ENCODE measurements around the gene SMAP1.

Gene SMAP1

GRCh38 chr6:70779934-70780333 lies 112.3 kb downstream of the SMAP1 start:
- no peak for TF ChIP-seq EZH2phosphoT487 (IDR thresholded peaks at IDR 0.05; ENCODE audit: low read depth)
- TF ChIP-seq, protein P1, sequence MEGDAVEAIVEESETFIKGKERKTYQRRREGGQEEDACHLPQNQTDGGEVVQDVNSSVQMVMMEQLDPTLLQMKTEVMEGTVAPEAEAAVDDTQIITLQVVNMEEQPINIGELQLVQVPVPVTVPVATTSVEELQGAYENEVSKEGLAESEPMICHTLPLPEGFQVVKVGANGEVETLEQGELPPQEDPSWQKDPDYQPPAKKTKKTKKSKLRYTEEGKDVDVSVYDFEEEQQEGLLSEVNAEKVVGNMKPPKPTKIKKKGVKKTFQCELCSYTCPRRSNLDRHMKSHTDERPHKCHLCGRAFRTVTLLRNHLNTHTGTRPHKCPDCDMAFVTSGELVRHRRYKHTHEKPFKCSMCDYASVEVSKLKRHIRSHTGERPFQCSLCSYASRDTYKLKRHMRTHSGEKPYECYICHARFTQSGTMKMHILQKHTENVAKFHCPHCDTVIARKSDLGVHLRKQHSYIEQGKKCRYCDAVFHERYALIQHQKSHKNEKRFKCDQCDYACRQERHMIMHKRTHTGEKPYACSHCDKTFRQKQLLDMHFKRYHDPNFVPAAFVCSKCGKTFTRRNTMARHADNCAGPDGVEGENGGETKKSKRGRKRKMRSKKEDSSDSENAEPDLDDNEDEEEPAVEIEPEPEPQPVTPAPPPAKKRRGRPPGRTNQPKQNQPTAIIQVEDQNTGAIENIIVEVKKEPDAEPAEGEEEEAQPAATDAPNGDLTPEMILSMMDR (IDR thresholded peaks at IDR 0.05; ENCODE audit: low read depth, low read length): no peak
- H3K9me3 ChIP-seq (ENCODE audit: insufficient read depth, low read length): no peaks in the 10 kb centered on the region
- no peak overlapping the region for H3K4me2 ChIP-seq (ENCODE audit: low read length)
- H3K27ac ChIP-seq (ENCODE audit: low read length): no peak overlapping the region
- no peaks in the 10 kb centered on the region for H3K4me1 ChIP-seq (ENCODE audit: low read length)
- H3K79me2 ChIP-seq (ENCODE audit: low read length): no peaks in the 10 kb centered on the region
- H3K36me3 ChIP-seq (replicated peaks; ENCODE audit: low read depth, low read length): peaks cover 19% of the 10 kb centered on the region
- no peaks in the 10 kb centered on the region for H4K20me1 ChIP-seq (ENCODE audit: insufficient read depth, low read length)
- no peak overlapping the region for H3K4me3 ChIP-seq (ENCODE audit: low read length)
- H3K27me3 ChIP-seq (ENCODE audit: low read depth, low read length): no peaks in the 10 kb centered on the region
- H3K9ac ChIP-seq (ENCODE audit: low read length): no peak overlapping the region
- no peak overlapping the region for H2AFZ ChIP-seq (ENCODE audit: low read depth, low read length)

- no peaks in the 10 kb centered on the region for H3K27me3 ChIP-seq (ENCODE audit: low read depth, low read length)
- TF ChIP-seq, protein P1 (IDR thresholded peaks at IDR 0.05; ENCODE audit: low read depth, low read length): no peak
- TF ChIP-seq EZH2phosphoT487 (IDR thresholded peaks at IDR 0.05; ENCODE audit: low read depth): no peak
- no peak overlapping the region for H3K27ac ChIP-seq (ENCODE audit: low read length)
- H2AFZ ChIP-seq (ENCODE audit: low read depth, low read length): no peak overlapping the region
- H3K4me3 ChIP-seq (ENCODE audit: low read length): no peak overlapping the region
- H3K79me2 ChIP-seq (ENCODE audit: low read length): no peaks in the 10 kb centered on the region
- H3K9ac ChIP-seq (ENCODE audit: low read length): no peak overlapping the region
- no peaks in the 10 kb centered on the region for H3K4me1 ChIP-seq (ENCODE audit: low read length)
- no peaks in the 10 kb centered on the region for H3K9me3 ChIP-seq (ENCODE audit: insufficient read depth, low read length)
- H3K4me2 ChIP-seq (ENCODE audit: low read length): no peak overlapping the region
- H3K36me3 ChIP-seq (replicated peaks; ENCODE audit: low read depth, low read length): no peaks in the 10 kb centered on the region
- H4K20me1 ChIP-seq (ENCODE audit: insufficient read depth, low read length): no peaks in the 10 kb centered on the region
Measured at GRCh38 chr6:70790483-70791224, 123.0 kb downstream of the SMAP1 start.

- H3K36me3 ChIP-seq (replicated peaks; ENCODE audit: low read depth, low read length): peaks cover 3% of the 10 kb centered on the region
- no peak overlapping the region for H3K9ac ChIP-seq (ENCODE audit: low read length)
- H3K9me3 ChIP-seq (ENCODE audit: insufficient read depth, low read length): no peaks in the 10 kb centered on the region
- no peaks in the 10 kb centered on the region for H3K27me3 ChIP-seq (ENCODE audit: low read depth, low read length)
- peaks cover 13% of the 10 kb centered on the region for H3K4me1 ChIP-seq (ENCODE audit: low read length)
- no peaks in the 10 kb centered on the region for H3K79me2 ChIP-seq (ENCODE audit: low read length)
- no peak overlapping the region for H2AFZ ChIP-seq (ENCODE audit: low read depth, low read length)
- 0 out of 2 replicates have a peak, but pooled peaks cover 5% of the 10 kb centered on the region for H4K20me1 ChIP-seq (ENCODE audit: insufficient read depth, low read length)
- H3K4me3 ChIP-seq (ENCODE audit: low read length): no peak overlapping the region
- H3K27ac ChIP-seq (ENCODE audit: low read length): no peak overlapping the region
- TF ChIP-seq, protein P1 (IDR thresholded peaks at IDR 0.05; ENCODE audit: low read depth, low read length): no peak
- TF ChIP-seq EZH2phosphoT487 (IDR thresholded peaks at IDR 0.05; ENCODE audit: low read depth): no peak
- peak overlapping the region; percentile 41 for H3K4me2 ChIP-seq (ENCODE audit: low read length)
Measured at GRCh38 chr6:70797625-70798024, 129.9 kb downstream of the SMAP1 start.

DNA sequence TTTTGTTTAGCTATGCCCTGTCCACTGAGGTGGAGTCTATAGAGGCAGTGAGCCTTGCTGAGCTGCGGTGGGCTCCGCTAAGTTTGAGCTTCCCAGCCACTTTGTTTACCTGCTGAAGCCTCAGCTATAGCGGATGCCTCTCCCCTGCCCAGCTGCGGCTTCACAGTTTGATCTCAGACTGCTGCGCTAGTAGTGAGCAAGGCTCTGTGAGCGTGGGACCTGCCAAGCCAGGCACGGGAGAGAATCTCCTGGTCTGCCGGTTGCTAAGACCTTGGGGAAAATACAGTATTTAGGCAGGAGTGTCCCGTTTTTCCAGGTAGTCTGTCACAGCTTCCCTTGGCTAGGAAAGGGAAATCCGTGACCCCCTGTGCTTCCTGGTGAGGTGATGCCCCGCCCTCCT lies 138.4 kb downstream of the SMAP1 start:
- Histone ChIP-seq H3K79me2 (ENCODE audit: low read length) (no peaks in the 10 kb centered on the region), H4K20me1 (ENCODE audit: insufficient read depth, low read length) (no peaks in the 10 kb centered on the region), H2AFZ (ENCODE audit: low read depth, low read length) (no peak overlapping the region), H3K4me2 (ENCODE audit: low read length) (no peak overlapping the region), H3K4me1 (ENCODE audit: low read length) (no peaks in the 10 kb centered on the region), H3K27me3 (ENCODE audit: low read depth, low read length) (no peaks in the 10 kb centered on the region), H3K27ac (ENCODE audit: low read length) (no peak overlapping the region), H3K9ac (ENCODE audit: low read length) (no peak overlapping the region), H3K36me3 (replicated peaks; ENCODE audit: low read depth, low read length) (no peaks in the 10 kb centered on the region), H3K4me3 (ENCODE audit: low read length) (no peak overlapping the region), H3K9me3 (ENCODE audit: insufficient read depth, low read length) (no peaks in the 10 kb centered on the region)
- no peak for TF ChIP-seq EZH2phosphoT487 (IDR thresholded peaks at IDR 0.05; ENCODE audit: low read depth)
- TF ChIP-seq, protein P1 (IDR thresholded peaks at IDR 0.05; ENCODE audit: low read depth, low read length): no peak

Data from OCI-LY3 (cell line).